HFFc6 (cell line): ENCODE results near the gene ZNF217. TPM values are rescaled to one million over a fixed set of nuclear protein-coding genes. Genes with fewer than 3 reads are reported as not detected.
A peak's percentile ranks its signal among the peaks of the same experiment; 100 is the strongest.

Experiments
- DNase-seq: peaks from one replicate; pipeline ENCODE4 v3.0.0-alpha.2; 2018
- H3K27ac Mint-ChIP-seq: 2 replicates; pipeline ENCODE4 v1.8.0; 2020; ENCODE audit warnings: mild to moderate bottlenecking, mixed read lengths
- H3K27me3 Mint-ChIP-seq: 2 replicates; pipeline ENCODE4 v1.8.0; 2021; ENCODE audit warnings: mild to moderate bottlenecking, moderate library complexity, mixed read lengths; ENCODE audit not compliant: insufficient read depth
- H3K36me3 Mint-ChIP-seq: 2 replicates; pipeline ENCODE4 v1.8.0; 2021; ENCODE audit warnings: low read depth, mixed read lengths
- H3K4me1 Mint-ChIP-seq: 2 replicates; pipeline ENCODE4 v1.8.0; 2020; ENCODE audit warnings: low read depth, mixed read lengths
- H3K4me3 Mint-ChIP-seq: 2 replicates; pipeline ENCODE4 v1.8.0; 2020; ENCODE audit warnings: mild to moderate bottlenecking, moderate library complexity, mixed read lengths
- H3K9me3 Mint-ChIP-seq: 2 replicates; pipeline ENCODE4 v1.8.0; 2020; ENCODE audit warnings: mild to moderate bottlenecking, mixed read lengths
- CTCF ChIP-seq: fragments of 200-600 bp; sonication (generic); IDR thresholded peaks from 2 replicates; pipeline ENCODE4 v1.5.0; 2021; ENCODE audit warnings: antibody characterized with exemption, mild to moderate bottlenecking
- total RNA-seq, 6 experiments: library from RNA; stranded (reverse); fragmentation: NEBNext Ultra II Directional; extraction: Animal tissue kit (Norgen Biotek cat#: 25700); gene quantifications; 2 replicates in 1 of 6; 3 replicates in 5 of 6; pipeline ENCODE4 v1.2.3, GENCODE V29; 2021

The ZNF217 gene
- total RNA-seq, 6 experiments from 2014 or later = 38.5 to 42.9 (median 40.1) TPM

GRCh38 chr20:53611449-53611894 is 17.8 kb upstream of the ZNF217 start:
- no peaks in the 10 kb centered on the region; the same call in 1 of the 2 replicates for H3K27me3 Mint-ChIP-seq
- DNase-seq = peak; percentile 96
- H3K36me3 Mint-ChIP-seq = no peaks in the 10 kb centered on the region
- H3K9me3 Mint-ChIP-seq = no peaks in the 10 kb centered on the region
- no peak for TF ChIP-seq CTCF
- H3K4me3 Mint-ChIP-seq = peak overlapping the region; percentile 73
- H3K27ac Mint-ChIP-seq = peak overlapping the region; percentile 82
- H3K4me1 Mint-ChIP-seq = peaks cover 53% of the 10 kb centered on the region

- TF ChIP-seq CTCF = no peak
- DNase-seq = peak; percentile 26
- peaks cover 58% of the 10 kb centered on the region for H3K4me1 Mint-ChIP-seq
- no peaks in the 10 kb centered on the region for H3K27me3 Mint-ChIP-seq
- no peaks in the 10 kb centered on the region for H3K36me3 Mint-ChIP-seq
- peak overlapping the region; percentile 32; the same call in 1 of the 2 replicates for H3K4me3 Mint-ChIP-seq
- H3K27ac Mint-ChIP-seq = peak overlapping the region; percentile 76
- H3K9me3 Mint-ChIP-seq = no peaks in the 10 kb centered on the region
These were observed 16.1 kb upstream of the ZNF217 start for GRCh38 chr20:53609491-53610445.

GRCh38 chr20:53608456-53609452 is 15.1 kb upstream of the ZNF217 start:
- Mint-ChIP-seq H3K36me3 (no peaks in the 10 kb centered on the region), H3K27ac (peak overlapping the region; percentile 76), H3K4me1 (peaks cover 52% of the 10 kb centered on the region), H3K27me3 (no peaks in the 10 kb centered on the region), H3K4me3 (no peak overlapping the region; the same call in 1 of the 2 replicates), H3K9me3 (no peaks in the 10 kb centered on the region)
- TF ChIP-seq CTCF = no peak
- no peak for DNase-seq

GRCh38 chr20:53608071-53608455 is 14.4 kb upstream of the ZNF217 start:
- peaks cover 45% of the 10 kb centered on the region for H3K4me1 Mint-ChIP-seq

More at GRCh38 chr20:53608071-53608455, 14.4 kb upstream of the ZNF217 start:
- Mint-ChIP-seq H3K9me3 (no peaks in the 10 kb centered on the region), H3K27me3 (no peaks in the 10 kb centered on the region), H3K27ac (no peak overlapping the region; the same call in 1 of the 2 replicates), H3K4me3 (no peak overlapping the region), H3K36me3 (no peaks in the 10 kb centered on the region)
- DNase-seq = no peak
- TF ChIP-seq CTCF = no peak
